GM23338 (cell line): ENCODE data around the gene EVL. TPM values are rescaled to one million over a fixed set of nuclear protein-coding genes. Genes with fewer than 3 reads are reported as not detected.

ENCODE experiments used
- ATAC-seq: fragments of 200-7000 bp; cut with Tn5 transposase; 3 replicates; pipeline ENCODE4 v1.9.1; 2020
- DNase-seq: peaks from one replicate; pipeline ENCODE4 v3.0.0-alpha.2; 2015; ENCODE audit warnings: low spot score
- H2AFZ ChIP-seq: fragments of 200-600 bp; sonication (generic); 2 replicates; pipeline ENCODE4 v1.8.0; 2016; ENCODE audit warnings: antibody characterized with exemption, mild to moderate bottlenecking, moderate library complexity
- H3F3A ChIP-seq: fragments of 200-600 bp; sonication (generic); replicated peaks from 2 replicates; pipeline ENCODE4 v1.8.0; 2017; ENCODE audit warnings: antibody characterized with exemption, mixed run types, low read depth
- H3K27ac ChIP-seq: fragments of 200-600 bp; sonication (generic); 2 replicates; pipeline ENCODE4 v1.6.1; 2016; ENCODE audit warnings: low read depth
- H3K27me3 ChIP-seq: fragments of 200-600 bp; sonication (generic); 2 replicates; pipeline ENCODE4 v1.8.0; 2016; ENCODE audit warnings: mild to moderate bottlenecking, mixed run types, moderate library complexity; ENCODE audit not compliant: insufficient read depth
- H3K36me3 ChIP-seq: fragments of 200-600 bp; sonication (generic); 2 replicates; pipeline ENCODE4 v1.8.0; 2016; ENCODE audit warnings: mild to moderate bottlenecking; ENCODE audit not compliant: insufficient read depth
- H3K4me1 ChIP-seq: fragments of 200-600 bp; sonication (generic); 2 replicates; pipeline ENCODE4 v1.8.0; 2016; ENCODE audit warnings: mild to moderate bottlenecking, moderate library complexity; ENCODE audit not compliant: insufficient read depth
- H3K4me2 ChIP-seq: fragments of 200-600 bp; sonication (generic); 2 replicates; pipeline ENCODE4 v1.7.1; 2017; ENCODE audit warnings: mixed run types
- H3K4me3 ChIP-seq: fragments of 200-600 bp; sonication (generic); 2 replicates; pipeline ENCODE4 v1.6.1; 2016; ENCODE audit warnings: mixed run types
- H3K79me2 ChIP-seq: fragments of 200-600 bp; sonication (generic); replicated peaks from 2 replicates; pipeline ENCODE4 v1.8.0; 2017; ENCODE audit warnings: mild to moderate bottlenecking; ENCODE audit not compliant: insufficient read depth
- H3K9me2 ChIP-seq: fragments of 200-600 bp; sonication (generic); 2 replicates; pipeline ENCODE4 v1.8.0; 2017; ENCODE audit not compliant: insufficient read depth
- H4K20me1 ChIP-seq: fragments of 200-600 bp; sonication (generic); replicated peaks from 2 replicates; pipeline ENCODE4 v1.8.0; 2017; ENCODE audit warnings: mild to moderate bottlenecking; ENCODE audit not compliant: insufficient read depth
- H3K27ac Mint-ChIP-seq: 2 replicates; pipeline ENCODE4 v1.8.0; 2020; ENCODE audit warnings: inconsistent platforms, mild to moderate bottlenecking, moderate library complexity, mixed read lengths
- H3K27me3 Mint-ChIP-seq: 3 replicates; pipeline ENCODE4 v1.8.0; 2022; ENCODE audit warnings: low read depth, mild to moderate bottlenecking, moderate library complexity, mixed read lengths, inconsistent platforms; ENCODE audit not compliant: insufficient read depth, poor library complexity
- H3K36me3 Mint-ChIP-seq: 3 replicates; pipeline ENCODE4 v1.8.0; 2021; ENCODE audit warnings: low read depth, mild to moderate bottlenecking, inconsistent platforms, moderate library complexity, mixed read lengths
- H3K4me1 Mint-ChIP-seq: 3 replicates; pipeline ENCODE4 v1.8.0; 2020; ENCODE audit warnings: mild to moderate bottlenecking, inconsistent platforms, mixed read lengths
- H3K4me3 Mint-ChIP-seq: 3 replicates; pipeline ENCODE4 v1.8.0; 2021; ENCODE audit warnings: moderate library complexity, mild to moderate bottlenecking, inconsistent platforms, mixed read lengths
- H3K9me3 Mint-ChIP-seq: 3 replicates; pipeline ENCODE4 v1.8.0; 2020; ENCODE audit warnings: moderate library complexity, mild to moderate bottlenecking, inconsistent platforms, mixed read lengths
- CREB1 ChIP-seq: fragments of 250-450 bp; sonication (Bioruptor Pico); IDR thresholded peaks from 2 replicates; pipeline ENCODE4 v1.5.0; 2020; ENCODE audit warnings: low read depth, mild to moderate bottlenecking, moderate library complexity
- CTCF ChIP-seq, 2 experiments: fragments of 200-600 bp in 1 of 2; sonication (generic) in 1 of 2; conservative IDR thresholded peaks; 2 replicates each; pipeline versions ENCODE4 v1.5.1 to v1.6.1; 2016 to 2017; ENCODE audit warnings: antibody characterized with exemption in 2 of 2, low read depth in 2 of 2, mild to moderate bottlenecking in 2 of 2, moderate library complexity in 1 of 2
- EZH2 ChIP-seq: fragments of 200-600 bp; sonication (generic); IDR thresholded peaks from one replicate; pipeline ENCODE4 v1.8.0; 2017; ENCODE audit warnings: antibody characterized with exemption, mild to moderate bottlenecking, low read depth; ENCODE audit not compliant: unreplicated experiment
- EZH2phosphoT487 ChIP-seq: fragments of 200-600 bp; sonication (generic); IDR thresholded peaks from one replicate; pipeline ENCODE4 v1.8.1; 2018; ENCODE audit warnings: antibody characterized with exemption; ENCODE audit not compliant: unreplicated experiment
- JUNB ChIP-seq: IDR thresholded peaks from one replicate; pipeline ENCODE4 v1.6.1; 2016; ENCODE audit warnings: antibody characterized with exemption; ENCODE audit not compliant: unreplicated experiment
- NANOG ChIP-seq: IDR thresholded peaks from 2 replicates; pipeline ENCODE4 v1.6.1; 2016; ENCODE audit warnings: antibody characterized with exemption, borderline replicate concordance
- POLR2AphosphoS5 ChIP-seq: IDR thresholded peaks from 2 replicates; pipeline ENCODE4 v1.6.1; 2016; ENCODE audit warnings: antibody characterized with exemption, low read depth
- STAT1 ChIP-seq: IDR thresholded peaks from one replicate; pipeline ENCODE4 v1.6.1; 2016; ENCODE audit warnings: antibody characterized with exemption; ENCODE audit not compliant: unreplicated experiment
- ZNF114 ChIP-seq: fragments of 250-450 bp; sonication (Bioruptor Pico); IDR thresholded peaks from 2 replicates; pipeline ENCODE4 v1.5.0; 2020; ENCODE audit warnings: mild to moderate bottlenecking, moderate library complexity
- ZNF331 ChIP-seq: fragments of 250-450 bp; sonication (Bioruptor Pico); IDR thresholded peaks from 2 replicates; pipeline ENCODE4 v1.5.0; 2020; ENCODE audit warnings: low read depth, mild to moderate bottlenecking, moderate library complexity
- polyA plus RNA-seq: library from polyadenylated mRNA; unstranded; fragments of >200 nt; fragmentation: Nextera tagmentation; extraction: Ambion mirVana; gene quantifications from 2 replicates; pipeline ENCODE4 v1.2.1, GENCODE V29; 2016
- total RNA-seq: library from RNA; depleted of rRNA; stranded (reverse); fragments of >200 nt; shearing (Covaris generic); gene quantifications from 2 replicates; pipeline ENCODE4 v1.2.3, GENCODE V29; 2014
- TF ChIP-seq, protein P1 (sequence below): IDR thresholded peaks from one replicate; pipeline ENCODE4 v1.6.1; 2018; ENCODE audit warnings: antibody characterized with exemption; ENCODE audit not compliant: unreplicated experiment
- TF ChIP-seq, protein P2 (sequence below): fragments of 250-450 bp; sonication (Bioruptor Pico); IDR thresholded peaks from 2 replicates; pipeline ENCODE4 v1.5.0; 2020; ENCODE audit warnings: mild to moderate bottlenecking, moderate library complexity
- TF ChIP-seq, protein P3 (sequence below): IDR thresholded peaks from 2 replicates; pipeline ENCODE4 v1.6.1; 2016; ENCODE audit warnings: antibody characterized with exemption

Gene EVL
- total and polyA plus RNA-seq, 2 experiments from 2014 or later, result 28.2 to 50.5 TPM

GRCh38 chr14:100082723-100083122 lies 17.5 kb downstream of the EVL start:
- Mint-ChIP-seq H3K36me3 (0 out of 3 replicates have a peak, but pooled peaks cover 4% of the 10 kb centered on the region), H3K9me3 (no peaks in the 10 kb centered on the region; the same call in 2 of the 3 replicates), H3K27ac (no peak overlapping the region), H3K4me3 (no peak overlapping the region), H3K4me1 (peaks cover 26% of the 10 kb centered on the region), H3K27me3 (peaks cover 11% of the 10 kb centered on the region)
- Histone ChIP-seq H3F3A (no peaks in the 10 kb centered on the region), H2AFZ (no peak overlapping the region), H3K27ac (no peak overlapping the region), H3K36me3 (no peaks in the 10 kb centered on the region), H3K79me2 (no peaks in the 10 kb centered on the region; the same call in 1 of the 2 replicates), H3K27me3 (no peaks in the 10 kb centered on the region), H3K4me1 (peaks cover 4% of the 10 kb centered on the region; the same call in 1 of the 2 replicates), H4K20me1 (no peaks in the 10 kb centered on the region; the same call in none of the 2 replicates), H3K9me2 (no peaks in the 10 kb centered on the region), H3K4me3 (no peak overlapping the region), H3K4me2 (no peak overlapping the region)
- TF ChIP-seq POLR2AphosphoS5 (no peak), STAT1 (no peak), ZNF331 (CRISPR knock-in tag) (no peak), EZH2 (no peak), ZNF114 (CRISPR knock-in tag) (no peak), EZH2phosphoT487 (no peak), CTCF (conservative IDR thresholded peaks at IDR 0.05; ENCODE audit: low read depth in 2 of 2) (no peak), NANOG (no peak), JUNB (no peak), CREB1 (CRISPR knock-in tag) (no peak)
- TF ChIP-seq, protein P1, sequence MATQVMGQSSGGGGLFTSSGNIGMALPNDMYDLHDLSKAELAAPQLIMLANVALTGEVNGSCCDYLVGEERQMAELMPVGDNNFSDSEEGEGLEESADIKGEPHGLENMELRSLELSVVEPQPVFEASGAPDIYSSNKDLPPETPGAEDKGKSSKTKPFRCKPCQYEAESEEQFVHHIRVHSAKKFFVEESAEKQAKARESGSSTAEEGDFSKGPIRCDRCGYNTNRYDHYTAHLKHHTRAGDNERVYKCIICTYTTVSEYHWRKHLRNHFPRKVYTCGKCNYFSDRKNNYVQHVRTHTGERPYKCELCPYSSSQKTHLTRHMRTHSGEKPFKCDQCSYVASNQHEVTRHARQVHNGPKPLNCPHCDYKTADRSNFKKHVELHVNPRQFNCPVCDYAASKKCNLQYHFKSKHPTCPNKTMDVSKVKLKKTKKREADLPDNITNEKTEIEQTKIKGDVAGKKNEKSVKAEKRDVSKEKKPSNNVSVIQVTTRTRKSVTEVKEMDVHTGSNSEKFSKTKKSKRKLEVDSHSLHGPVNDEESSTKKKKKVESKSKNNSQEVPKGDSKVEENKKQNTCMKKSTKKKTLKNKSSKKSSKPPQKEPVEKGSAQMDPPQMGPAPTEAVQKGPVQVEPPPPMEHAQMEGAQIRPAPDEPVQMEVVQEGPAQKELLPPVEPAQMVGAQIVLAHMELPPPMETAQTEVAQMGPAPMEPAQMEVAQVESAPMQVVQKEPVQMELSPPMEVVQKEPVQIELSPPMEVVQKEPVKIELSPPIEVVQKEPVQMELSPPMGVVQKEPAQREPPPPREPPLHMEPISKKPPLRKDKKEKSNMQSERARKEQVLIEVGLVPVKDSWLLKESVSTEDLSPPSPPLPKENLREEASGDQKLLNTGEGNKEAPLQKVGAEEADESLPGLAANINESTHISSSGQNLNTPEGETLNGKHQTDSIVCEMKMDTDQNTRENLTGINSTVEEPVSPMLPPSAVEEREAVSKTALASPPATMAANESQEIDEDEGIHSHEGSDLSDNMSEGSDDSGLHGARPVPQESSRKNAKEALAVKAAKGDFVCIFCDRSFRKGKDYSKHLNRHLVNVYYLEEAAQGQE, result no peak
- TF ChIP-seq, protein P2, sequence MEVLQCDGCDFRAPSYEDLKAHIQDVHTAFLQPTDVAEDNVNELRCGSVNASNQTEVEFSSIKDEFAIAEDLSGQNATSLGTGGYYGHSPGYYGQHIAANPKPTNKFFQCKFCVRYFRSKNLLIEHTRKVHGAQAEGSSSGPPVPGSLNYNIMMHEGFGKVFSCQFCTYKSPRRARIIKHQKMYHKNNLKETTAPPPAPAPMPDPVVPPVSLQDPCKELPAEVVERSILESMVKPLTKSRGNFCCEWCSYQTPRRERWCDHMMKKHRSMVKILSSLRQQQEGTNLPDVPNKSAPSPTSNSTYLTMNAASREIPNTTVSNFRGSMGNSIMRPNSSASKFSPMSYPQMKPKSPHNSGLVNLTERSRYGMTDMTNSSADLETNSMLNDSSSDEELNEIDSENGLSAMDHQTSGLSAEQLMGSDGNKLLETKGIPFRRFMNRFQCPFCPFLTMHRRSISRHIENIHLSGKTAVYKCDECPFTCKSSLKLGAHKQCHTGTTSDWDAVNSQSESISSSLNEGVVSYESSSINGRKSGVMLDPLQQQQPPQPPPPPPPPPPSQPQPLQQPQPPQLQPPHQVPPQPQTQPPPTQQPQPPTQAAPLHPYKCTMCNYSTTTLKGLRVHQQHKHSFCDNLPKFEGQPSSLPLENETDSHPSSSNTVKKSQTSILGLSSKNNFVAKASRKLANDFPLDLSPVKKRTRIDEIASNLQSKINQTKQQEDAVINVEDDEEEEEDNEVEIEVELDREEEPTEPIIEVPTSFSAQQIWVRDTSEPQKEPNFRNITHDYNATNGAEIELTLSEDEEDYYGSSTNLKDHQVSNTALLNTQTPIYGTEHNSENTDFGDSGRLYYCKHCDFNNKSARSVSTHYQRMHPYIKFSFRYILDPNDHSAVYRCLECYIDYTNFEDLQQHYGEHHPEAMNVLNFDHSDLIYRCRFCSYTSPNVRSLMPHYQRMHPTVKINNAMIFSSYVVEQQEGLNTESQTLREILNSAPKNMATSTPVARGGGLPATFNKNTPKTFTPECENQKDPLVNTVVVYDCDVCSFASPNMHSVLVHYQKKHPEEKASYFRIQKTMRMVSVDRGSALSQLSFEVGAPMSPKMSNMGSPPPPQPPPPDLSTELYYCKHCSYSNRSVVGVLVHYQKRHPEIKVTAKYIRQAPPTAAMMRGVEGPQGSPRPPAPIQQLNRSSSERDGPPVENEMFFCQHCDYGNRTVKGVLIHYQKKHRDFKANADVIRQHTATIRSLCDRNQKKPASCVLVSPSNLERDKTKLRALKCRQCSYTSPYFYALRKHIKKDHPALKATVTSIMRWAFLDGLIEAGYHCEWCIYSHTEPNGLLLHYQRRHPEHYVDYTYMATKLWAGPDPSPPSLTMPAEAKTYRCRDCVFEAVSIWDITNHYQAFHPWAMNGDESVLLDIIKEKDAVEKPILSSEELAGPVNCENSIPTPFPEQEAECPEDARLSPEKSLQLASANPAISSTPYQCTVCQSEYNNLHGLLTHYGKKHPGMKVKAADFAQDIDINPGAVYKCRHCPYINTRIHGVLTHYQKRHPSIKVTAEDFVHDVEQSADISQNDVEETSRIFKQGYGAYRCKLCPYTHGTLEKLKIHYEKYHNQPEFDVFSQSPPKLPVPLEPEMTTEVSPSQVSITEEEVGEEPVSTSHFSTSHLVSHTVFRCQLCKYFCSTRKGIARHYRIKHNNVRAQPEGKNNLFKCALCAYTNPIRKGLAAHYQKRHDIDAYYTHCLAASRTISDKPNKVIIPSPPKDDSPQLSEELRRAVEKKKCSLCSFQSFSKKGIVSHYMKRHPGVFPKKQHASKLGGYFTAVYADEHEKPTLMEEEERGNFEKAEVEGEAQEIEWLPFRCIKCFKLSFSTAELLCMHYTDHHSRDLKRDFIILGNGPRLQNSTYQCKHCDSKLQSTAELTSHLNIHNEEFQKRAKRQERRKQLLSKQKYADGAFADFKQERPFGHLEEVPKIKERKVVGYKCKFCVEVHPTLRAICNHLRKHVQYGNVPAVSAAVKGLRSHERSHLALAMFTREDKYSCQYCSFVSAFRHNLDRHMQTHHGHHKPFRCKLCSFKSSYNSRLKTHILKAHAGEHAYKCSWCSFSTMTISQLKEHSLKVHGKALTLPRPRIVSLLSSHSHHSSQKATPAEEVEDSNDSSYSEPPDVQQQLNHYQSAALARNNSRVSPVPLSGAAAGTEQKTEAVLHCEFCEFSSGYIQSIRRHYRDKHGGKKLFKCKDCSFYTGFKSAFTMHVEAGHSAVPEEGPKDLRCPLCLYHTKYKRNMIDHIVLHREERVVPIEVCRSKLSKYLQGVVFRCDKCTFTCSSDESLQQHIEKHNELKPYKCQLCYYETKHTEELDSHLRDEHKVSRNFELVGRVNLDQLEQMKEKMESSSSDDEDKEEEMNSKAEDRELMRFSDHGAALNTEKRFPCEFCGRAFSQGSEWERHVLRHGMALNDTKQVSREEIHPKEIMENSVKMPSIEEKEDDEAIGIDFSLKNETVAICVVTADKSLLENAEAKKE, result no peak
- TF ChIP-seq, protein P3, sequence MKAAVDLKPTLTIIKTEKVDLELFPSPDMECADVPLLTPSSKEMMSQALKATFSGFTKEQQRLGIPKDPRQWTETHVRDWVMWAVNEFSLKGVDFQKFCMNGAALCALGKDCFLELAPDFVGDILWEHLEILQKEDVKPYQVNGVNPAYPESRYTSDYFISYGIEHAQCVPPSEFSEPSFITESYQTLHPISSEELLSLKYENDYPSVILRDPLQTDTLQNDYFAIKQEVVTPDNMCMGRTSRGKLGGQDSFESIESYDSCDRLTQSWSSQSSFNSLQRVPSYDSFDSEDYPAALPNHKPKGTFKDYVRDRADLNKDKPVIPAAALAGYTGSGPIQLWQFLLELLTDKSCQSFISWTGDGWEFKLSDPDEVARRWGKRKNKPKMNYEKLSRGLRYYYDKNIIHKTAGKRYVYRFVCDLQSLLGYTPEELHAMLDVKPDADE, result no peak
- ATAC-seq, result no peak
- no peak for DNase-seq
